CD4-positive, CD25-positive, alpha-beta regulatory T cell (primary cell): ENCODE measurements around the gene CHST14. TPM values are rescaled to one million over a fixed set of nuclear protein-coding genes. Genes with fewer than 3 reads are reported as not detected.

Experiments
- ATAC-seq, 2 donors: fragments of 150-1000 bp; cut with Tn5 transposase; one replicate each; pipeline ENCODE4 v1.10.0; 2021; ENCODE audit warnings: low read depth in 2 of 2, moderate number of reproducible peaks in 2 of 2, moderate library complexity in 1 of 2
- DNase-seq, 3 donors: peaks; one replicate each; pipeline versions ENCODE4 v3.0.0 to v3.0.0-alpha.2; 2012 to 2022; ENCODE audit warnings: mixed read lengths in 1 of 3
- H3K27ac ChIP-seq: one replicate; pipeline ENCODE4 v1.7.0; 2013; ENCODE audit warnings: mild to moderate bottlenecking, low read length; ENCODE audit not compliant: insufficient read depth, poor library complexity, severe bottlenecking
- H3K27me3 ChIP-seq: one replicate; pipeline ENCODE4 v1.7.0; 2013; ENCODE audit warnings: low read length; ENCODE audit not compliant: control insufficient read depth, insufficient read depth
- H3K36me3 ChIP-seq: one replicate; pipeline ENCODE4 v1.7.0; 2013; ENCODE audit warnings: mild to moderate bottlenecking, low read length, moderate library complexity; ENCODE audit not compliant: control insufficient read depth, insufficient read depth
- H3K4me1 ChIP-seq: 2 replicates; pipeline ENCODE4 v1.7.0; 2013; ENCODE audit warnings: mild to moderate bottlenecking, low read length; ENCODE audit not compliant: insufficient read depth, control insufficient read depth, poor library complexity, severe bottlenecking
- H3K4me3 ChIP-seq: one replicate; pipeline ENCODE4 v1.7.0; 2013; ENCODE audit warnings: low read depth, mild to moderate bottlenecking, low read length, moderate library complexity
- H3K9me3 ChIP-seq, 2 experiments: 1 replicate in 1 of 2; 2 replicates in 1 of 2; pipeline ENCODE4 v1.7.0; 2013; ENCODE audit warnings: low read length in 2 of 2, mild to moderate bottlenecking in 1 of 2, moderate library complexity in 1 of 2; ENCODE audit not compliant: control insufficient read depth in 2 of 2
- H3K27ac Mint-ChIP-seq, 3 donors: one replicate each; pipeline ENCODE4 v1.8.0; 2020 to 2022; ENCODE audit warnings: mild to moderate bottlenecking in 3 of 3, mixed read lengths in 3 of 3, moderate library complexity in 2 of 3
- H3K27me3 Mint-ChIP-seq: one replicate; pipeline ENCODE4 v1.8.0; 2022; ENCODE audit warnings: mild to moderate bottlenecking, mixed read lengths
- H3K36me3 Mint-ChIP-seq: one replicate; pipeline ENCODE4 v1.8.0; 2020; ENCODE audit warnings: mixed read lengths
- H3K4me1 Mint-ChIP-seq, 4 donors: one replicate each; pipeline ENCODE4 v1.8.0; 2020 to 2022; ENCODE audit warnings: mixed read lengths in 4 of 4, mild to moderate bottlenecking in 1 of 4
- H3K4me3 Mint-ChIP-seq, 4 donors: one replicate each; pipeline ENCODE4 v1.8.0; 2020 to 2022; ENCODE audit warnings: mild to moderate bottlenecking in 4 of 4, mixed read lengths in 4 of 4, moderate library complexity in 3 of 4
- H3K9me3 Mint-ChIP-seq, 7 donors: one replicate each; pipeline ENCODE4 v1.8.0; 2020 to 2022; ENCODE audit warnings: mixed read lengths in 7 of 7, mild to moderate bottlenecking in 3 of 7, moderate library complexity in 2 of 7
- polyA plus RNA-seq, 4 donors: library from polyadenylated mRNA; unstranded; fragments of 300-500 nt; fragmentation: Illumina TruSeq; gene quantifications; one replicate each; pipeline ENCODE4 v1.2.3, GENCODE V29; 2021
- total RNA-seq: library from RNA; stranded (reverse); gene quantifications from one replicate; pipeline ENCODE4 v1.2.3, GENCODE V29; 2022

Gene CHST14
- total and polyA plus RNA-seq, 5 donors from 2014 or later = 1.1 to 6.3 (median 1.5) TPM

DNA sequence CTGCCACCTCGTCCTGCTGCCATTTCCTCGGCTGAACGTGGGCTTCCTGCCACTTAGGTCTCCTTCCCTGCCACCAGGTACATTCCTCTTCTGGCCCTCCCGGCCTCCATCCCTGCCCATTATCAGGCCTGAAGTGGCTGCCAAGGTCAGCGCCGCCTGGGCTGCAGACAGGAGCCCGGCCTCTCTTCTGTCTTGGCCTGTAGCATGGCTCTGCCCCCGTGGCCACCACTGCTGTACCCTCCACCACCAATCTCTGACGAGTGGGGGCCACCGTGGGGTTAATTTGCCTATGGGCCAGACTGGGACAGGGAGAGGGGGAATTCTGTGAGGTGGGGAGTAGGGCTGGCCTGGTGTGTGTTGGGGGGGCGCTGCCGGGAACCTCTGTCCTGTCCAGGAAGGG is 32.1 kb upstream of the CHST14 start:
- H3K27me3 ChIP-seq = peaks cover 4% of the 10 kb centered on the region
- peaks cover 64% of the 10 kb centered on the region for H3K27me3 Mint-ChIP-seq
- peaks cover 0 to 62% (median 26%) of the 10 kb centered on the region in 4 donors for H3K4me1 Mint-ChIP-seq
- H3K4me1 ChIP-seq = peaks cover 55% of the 10 kb centered on the region
- peaks cover 0 to 1% (median 0%) of the 10 kb centered on the region in 7 donors for H3K9me3 Mint-ChIP-seq
- no peak overlapping the region for H3K27ac Mint-ChIP-seq
- no peak for DNase-seq
- H3K27ac ChIP-seq = no peak overlapping the region
- no peak for ATAC-seq
- H3K4me3 Mint-ChIP-seq = peak overlapping the region; percentile 36 to 88 (median 62)
- no peak overlapping the region for H3K4me3 ChIP-seq
- H3K9me3 ChIP-seq = no peaks in the 10 kb centered on the region
- H3K36me3 ChIP-seq = no peaks in the 10 kb centered on the region
- H3K36me3 Mint-ChIP-seq = no peaks in the 10 kb centered on the region

DNA sequence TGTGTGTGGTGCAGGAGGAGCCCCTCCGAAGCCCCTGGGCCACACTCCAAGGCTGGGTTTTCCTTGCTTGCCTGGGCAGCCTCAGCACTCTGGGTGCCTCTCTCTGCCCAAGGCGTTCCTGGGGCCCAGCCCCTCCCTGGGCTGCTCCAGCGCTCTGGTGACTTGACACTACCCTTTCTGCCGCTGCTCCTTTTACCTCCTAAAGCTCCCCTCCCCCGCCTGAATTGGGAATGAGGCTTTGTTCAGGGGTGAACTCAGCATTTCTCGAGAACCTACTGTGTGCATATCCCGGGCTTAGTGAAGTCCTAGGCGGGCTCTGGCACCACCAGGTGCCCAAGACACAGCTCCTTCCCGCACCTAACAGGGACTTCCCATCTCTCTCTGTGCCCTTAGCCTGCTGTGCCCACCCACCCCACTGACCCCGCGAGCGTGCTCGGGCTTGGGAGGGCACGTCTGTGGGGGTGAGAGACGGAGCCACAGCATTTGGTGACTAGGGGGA is 31.3 kb upstream of the CHST14 start:
- no peak for ATAC-seq
- peaks cover 4% of the 10 kb centered on the region for H3K27me3 ChIP-seq
- no peak for DNase-seq
- H3K27ac ChIP-seq = no peak overlapping the region
- Mint-ChIP-seq H3K4me1 (peaks cover 0 to 67% (median 34%) of the 10 kb centered on the region in 4 donors), H3K27me3 (peaks cover 62% of the 10 kb centered on the region), H3K27ac (peak overlapping the region in 1 of 3 donors; percentile 60), H3K9me3 (peaks cover 0 to 1% (median 0%) of the 10 kb centered on the region in 7 donors), H3K36me3 (no peaks in the 10 kb centered on the region), H3K4me3 (peak overlapping the region; percentile 88 to 97 (median 94))
- no peaks in the 10 kb centered on the region for H3K9me3 ChIP-seq
- H3K36me3 ChIP-seq = no peaks in the 10 kb centered on the region
- H3K4me3 ChIP-seq = no peak overlapping the region
- peaks cover 59% of the 10 kb centered on the region for H3K4me1 ChIP-seq

DNA sequence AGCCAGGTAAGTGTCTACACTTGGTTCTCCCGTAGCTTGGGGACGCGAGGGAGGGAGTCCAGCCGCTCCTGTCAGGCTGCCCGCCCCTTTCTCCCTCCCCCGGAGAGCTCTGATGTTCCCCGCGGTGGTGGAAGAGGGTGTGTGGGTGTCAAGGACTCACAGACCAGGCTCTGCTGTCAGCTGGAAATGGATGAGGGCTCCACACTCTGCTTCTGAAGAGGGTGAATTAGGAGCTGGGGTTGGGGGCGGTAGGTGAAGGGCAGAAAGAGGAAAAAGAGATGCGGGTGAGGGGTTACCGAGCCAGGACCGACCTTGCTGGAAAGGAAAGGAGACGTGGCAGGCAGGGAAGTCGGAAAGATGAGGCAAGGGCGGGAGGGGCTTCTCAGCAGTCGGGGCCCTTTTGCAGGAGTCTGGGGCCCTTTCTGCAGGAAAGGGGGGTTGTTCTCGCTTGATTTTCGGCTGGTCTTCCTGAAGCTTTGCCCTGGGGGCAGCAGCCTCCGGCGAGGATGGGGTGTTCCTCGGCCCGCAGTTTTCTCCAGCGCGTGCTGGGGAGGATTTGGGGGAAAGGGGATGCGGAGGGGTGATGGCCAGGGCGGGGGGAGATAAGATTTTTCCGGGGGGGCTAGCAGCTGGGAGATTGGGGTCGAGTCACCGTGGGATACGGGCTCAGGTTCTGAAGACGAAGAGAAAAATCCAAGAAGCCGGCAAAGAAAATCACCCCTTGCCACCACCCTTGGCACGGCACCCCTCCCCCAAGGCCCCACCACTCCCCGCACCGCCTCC is 30.6 kb upstream of the CHST14 start:
- DNase-seq (peak in 2 of 3 donors; percentile 22 to 26), ATAC-seq (no peak)
- H3K4me1 Mint-ChIP-seq = peaks cover 0 to 70% (median 40%) of the 10 kb centered on the region in 4 donors
- H3K9me3 Mint-ChIP-seq = peaks cover 0 to 1% (median 0%) of the 10 kb centered on the region in 7 donors
- H3K36me3 Mint-ChIP-seq = no peaks in the 10 kb centered on the region
- peak overlapping the region in 2 of 3 donors; percentile 60 to 89 for H3K27ac Mint-ChIP-seq
- H3K36me3 ChIP-seq = no peaks in the 10 kb centered on the region
- peaks cover 63% of the 10 kb centered on the region for H3K4me1 ChIP-seq
- H3K4me3 Mint-ChIP-seq = peak overlapping the region; percentile 88 to 97 (median 94)
- peak overlapping the region; percentile 48 for H3K4me3 ChIP-seq
- H3K27ac ChIP-seq = no peak overlapping the region
- H3K9me3 ChIP-seq = no peaks in the 10 kb centered on the region
- peaks cover 3% of the 10 kb centered on the region for H3K27me3 ChIP-seq
- H3K27me3 Mint-ChIP-seq = peaks cover 56% of the 10 kb centered on the region

DNA sequence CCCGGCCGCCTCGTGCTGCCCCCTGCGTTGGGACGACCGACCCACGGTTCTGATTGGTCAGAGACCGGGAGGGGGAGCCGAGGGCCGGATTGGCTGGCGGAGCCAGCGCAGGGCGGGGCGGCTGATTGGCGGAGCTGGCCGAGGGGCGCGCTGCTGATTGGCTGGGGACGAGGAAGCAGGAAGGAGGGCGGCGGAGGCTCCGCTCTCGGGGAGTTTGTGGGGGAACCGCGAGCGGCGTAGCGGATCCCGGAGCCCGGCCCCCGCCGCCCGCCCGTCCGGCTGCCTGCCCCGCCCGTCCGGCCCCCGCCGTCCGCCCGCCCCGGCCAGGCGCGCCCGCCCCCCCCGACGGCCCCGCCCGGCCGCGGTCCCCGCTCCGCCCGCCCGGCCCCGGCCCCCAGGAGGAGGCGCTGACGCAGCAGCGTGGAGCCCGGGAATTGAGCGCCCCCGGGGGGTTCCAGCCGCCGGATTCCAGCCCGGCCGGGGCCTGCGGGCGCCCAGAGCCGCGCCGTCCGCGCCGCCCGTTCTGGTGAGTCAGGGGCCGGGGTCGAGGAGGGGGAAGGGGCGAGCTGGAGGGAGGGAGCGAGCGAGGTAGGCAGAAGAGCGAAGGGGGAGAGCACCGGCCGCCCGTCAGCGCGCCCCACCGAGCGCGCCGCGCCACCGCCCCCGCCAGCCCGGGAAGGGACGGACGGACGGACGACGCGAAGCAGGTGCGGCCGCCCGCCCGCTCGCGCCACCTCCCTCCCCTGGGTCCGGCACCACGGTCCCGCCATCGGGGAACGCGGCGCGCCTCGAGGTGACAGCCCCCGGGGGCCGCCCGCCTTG is 29.8 kb upstream of the CHST14 start, which contains the start of gene BAHD1:
Gene BAHD1 (plus strand): TSS at position 211 of the 822 bp plus-strand sequence. CDS start 17,512 bp downstream, outside the sequence.
- Mint-ChIP-seq H3K4me1 (peaks cover 0 to 72% (median 45%) of the 10 kb centered on the region in 4 donors), H3K9me3 (peaks cover 0 to 1% (median 0%) of the 10 kb centered on the region in 7 donors), H3K27me3 (peaks cover 48% of the 10 kb centered on the region), H3K27ac (peak within 1 kb of the TSS; percentile 87 to 89 (median 88)), H3K4me3 (peak within 1 kb of the TSS; percentile 92 to 98 (median 96)), H3K36me3 (no peaks in the 10 kb centered on the region)
- DNase-seq = peak; percentile 90 to 94 (median 92)
- H3K4me1 ChIP-seq = peaks cover 62% of the 10 kb centered on the region
- no peaks in the 10 kb centered on the region for H3K27me3 ChIP-seq
- ATAC-seq = peak; percentile 88 to 91
- H3K9me3 ChIP-seq = no peaks in the 10 kb centered on the region
- H3K27ac ChIP-seq = peak within 1 kb of the TSS; percentile 51
- H3K36me3 ChIP-seq = no peaks in the 10 kb centered on the region
- peak within 1 kb of the TSS; percentile 48 for H3K4me3 ChIP-seq

DNA sequence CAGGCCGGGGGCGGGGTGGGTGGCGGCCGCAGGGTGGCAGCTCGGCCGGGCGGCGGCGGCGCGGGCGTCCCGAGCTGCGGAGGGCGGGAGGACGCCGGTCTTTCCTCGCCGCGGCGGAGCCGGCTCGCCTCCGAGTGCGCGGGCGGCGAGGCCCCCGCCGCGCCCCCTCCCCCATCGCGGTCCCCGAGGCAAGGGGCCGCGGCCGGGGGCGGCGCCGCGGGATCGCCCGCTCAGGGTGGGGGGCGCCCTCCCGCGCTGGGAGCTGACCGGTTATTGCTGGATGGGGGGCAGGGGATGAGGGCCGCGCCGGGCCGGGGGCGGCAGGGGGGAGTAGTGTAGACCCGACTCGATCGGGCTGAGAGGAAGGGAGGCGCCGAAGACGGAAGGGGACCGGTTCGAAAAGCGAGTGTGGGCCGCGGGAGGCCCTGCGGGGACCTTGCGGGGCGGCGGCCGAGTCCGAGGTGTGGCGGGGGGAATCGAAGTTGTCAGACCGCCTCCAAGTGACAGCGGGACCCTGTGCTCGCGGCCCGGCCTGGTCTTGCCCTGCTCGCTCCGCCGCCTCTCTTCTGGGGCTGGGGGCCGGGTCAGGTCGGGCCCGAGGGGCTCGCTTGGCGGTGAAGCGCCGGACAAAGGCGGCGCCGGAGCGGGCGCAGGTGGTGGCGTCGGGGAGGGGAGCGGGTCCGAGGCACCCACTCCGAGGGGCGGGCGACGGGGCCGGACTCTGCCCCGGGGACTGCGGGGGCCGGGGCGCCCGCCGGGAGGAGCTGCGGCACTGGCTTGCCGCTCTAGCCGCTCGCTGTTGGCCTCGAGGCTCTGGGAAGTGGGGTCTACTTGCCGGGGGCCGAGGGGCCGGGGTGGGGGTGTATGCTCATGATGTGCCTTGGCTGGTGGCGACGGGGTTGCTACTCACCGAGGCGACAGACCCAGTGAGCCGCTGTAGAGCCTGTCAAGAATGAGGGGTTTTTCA is 28.9 kb upstream of the CHST14 start:
- peaks cover 40% of the 10 kb centered on the region for H3K27me3 Mint-ChIP-seq
- peak overlapping the region; percentile 92 to 98 (median 93) for H3K4me3 Mint-ChIP-seq
- no peak for ATAC-seq
- no peaks in the 10 kb centered on the region for H3K27me3 ChIP-seq
- H3K4me1 Mint-ChIP-seq = peaks cover 0 to 73% (median 43%) of the 10 kb centered on the region in 4 donors
- no peak overlapping the region for H3K27ac ChIP-seq
- no peaks in the 10 kb centered on the region for H3K9me3 ChIP-seq
- peaks cover 0 to 1% (median 0%) of the 10 kb centered on the region in 7 donors for H3K9me3 Mint-ChIP-seq
- peak overlapping the region; percentile 63 for H3K4me3 ChIP-seq
- H3K27ac Mint-ChIP-seq = peak overlapping the region in 2 of 3 donors; percentile 82 to 88
- H3K36me3 ChIP-seq = no peaks in the 10 kb centered on the region
- no peaks in the 10 kb centered on the region for H3K36me3 Mint-ChIP-seq
- no peak for DNase-seq
- H3K4me1 ChIP-seq = peaks cover 53% of the 10 kb centered on the region

DNA sequence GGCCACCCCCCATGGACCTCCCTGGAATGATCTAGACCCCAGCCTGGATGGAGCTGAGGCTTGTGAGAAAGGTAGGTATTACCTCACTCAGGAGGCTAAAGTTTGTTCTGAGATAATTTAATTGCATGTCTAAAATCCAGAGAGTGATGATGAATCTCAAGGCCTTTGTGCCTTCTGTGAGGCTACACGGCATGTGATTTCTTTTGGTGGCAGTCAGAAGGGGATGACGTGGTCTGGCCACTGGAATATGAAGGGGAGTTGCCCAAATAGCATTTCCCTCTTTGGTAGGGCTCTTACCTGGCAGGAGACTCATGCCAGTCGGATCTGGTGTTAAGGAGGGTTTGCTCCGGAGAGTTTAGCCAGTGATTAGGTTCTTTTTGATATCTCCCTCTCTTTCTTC is 27.5 kb upstream of the CHST14 start:
- Mint-ChIP-seq H3K4me3 (peak overlapping the region in 3 of 4 donors; percentile 92 to 98 (median 93)), H3K27ac (peak overlapping the region in 2 of 3 donors; percentile 78 to 88), H3K9me3 (peaks cover 0 to 1% (median 0%) of the 10 kb centered on the region in 7 donors), H3K36me3 (no peaks in the 10 kb centered on the region), H3K27me3 (peaks cover 26% of the 10 kb centered on the region), H3K4me1 (peaks cover 0 to 70% (median 43%) of the 10 kb centered on the region in 4 donors)
- Histone ChIP-seq H3K36me3 (no peaks in the 10 kb centered on the region), H3K4me1 (peaks cover 44% of the 10 kb centered on the region), H3K27me3 (no peaks in the 10 kb centered on the region), H3K27ac (no peak overlapping the region), H3K9me3 (no peaks in the 10 kb centered on the region), H3K4me3 (peak overlapping the region; percentile 63)
- DNase-seq (no peak), ATAC-seq (no peak)
